IMR-90 (cell line): ENCODE data around the gene CCNE1. TPM values are rescaled to one million over a fixed set of nuclear protein-coding genes. Genes with fewer than 3 reads are reported as not detected.

Experiments used
- ATAC-seq: fragments of 200-7000 bp; cut with Tn5 transposase; 2 replicates; pipeline ENCODE4 v1.9.1; 2020; ENCODE audit warnings: low read depth, mild to moderate bottlenecking, moderate library complexity
- BruUV-seq: library from RNA; stranded (reverse); fragments of 400-500 nt; replicated peaks from 2 replicates; lab custom pipeline; 2021; lab: Mats Ljungman, UMichigan
- CTCF ChIA-PET: fragments of 300-600 bp; formaldehyde crosslinking; extraction: SDS; loops from one replicate; lab custom pipeline; 2021; ENCODE audit warnings: antibody characterized with exemption; lab: Yijun Ruan, JAX
- POLR2A ChIA-PET: fragments of 300-600 bp; sonication (Branson Sonifier 250); formaldehyde crosslinking; loops from one replicate; lab custom pipeline; 2022; ENCODE audit warnings: antibody characterized with exemption; ENCODE audit not compliant: unreplicated experiment; lab: Charles Lee
- DNase-seq: peaks from one replicate; pipeline ENCODE4 v3.0.0; 2013
- H2AFZ ChIP-seq: replicated peaks from 2 replicates; pipeline ENCODE3; 2013; ENCODE audit warnings: low read length, mild to moderate bottlenecking; ENCODE audit not compliant: poor library complexity
- H2AK5ac ChIP-seq: 2 replicates; pipeline ENCODE4 v1.6.1; 2013; ENCODE audit warnings: low read depth, low read length, inconsistent platforms
- H2AK9ac ChIP-seq: replicated peaks from 2 replicates; pipeline ENCODE3; 2013; ENCODE audit warnings: mild to moderate bottlenecking, low read depth, low read length, moderate library complexity; ENCODE audit not compliant: poor library complexity
- H2BK120ac ChIP-seq: 2 replicates; pipeline ENCODE4 v1.6.1; 2013; ENCODE audit warnings: low read depth, low read length, inconsistent platforms
- H2BK15ac ChIP-seq: 3 replicates; pipeline ENCODE4 v1.6.1; 2013; ENCODE audit warnings: low read depth, low read length, inconsistent platforms
- H2BK20ac ChIP-seq: 2 replicates; pipeline ENCODE4 v1.6.1; 2013; ENCODE audit warnings: low read depth, mild to moderate bottlenecking, inconsistent platforms, low read length, moderate library complexity
- H2BK5ac ChIP-seq: 2 replicates; pipeline ENCODE4 v1.6.1; 2013; ENCODE audit warnings: mild to moderate bottlenecking, low read depth, low read length, inconsistent platforms; ENCODE audit not compliant: poor library complexity, severe bottlenecking
- H3K14ac ChIP-seq: replicated peaks from 2 replicates; pipeline ENCODE4 v1.6.1; 2013; ENCODE audit warnings: low read depth, low read length, inconsistent platforms
- H3K18ac ChIP-seq: 2 replicates; pipeline ENCODE4 v1.6.1; 2013; ENCODE audit warnings: low read depth, low read length, control low read depth
- H3K23ac ChIP-seq: 2 replicates; pipeline ENCODE4 v1.6.1; 2013; ENCODE audit warnings: low read depth, low read length, inconsistent platforms
- H3K27ac ChIP-seq: 2 replicates; pipeline ENCODE4 v1.5.1; 2013; ENCODE audit warnings: mild to moderate bottlenecking, control low read depth, low read length; ENCODE audit not compliant: insufficient read depth
- H3K27me3 ChIP-seq: 2 replicates; pipeline ENCODE4 v1.6.1; 2013; ENCODE audit warnings: low read length; ENCODE audit not compliant: control insufficient read depth, insufficient read depth
- H3K36me3 ChIP-seq: 2 replicates; pipeline ENCODE4 v1.6.1; 2013; ENCODE audit warnings: low read length, mixed read lengths; ENCODE audit not compliant: control insufficient read depth, insufficient read depth
- H3K4ac ChIP-seq: 2 replicates; pipeline ENCODE4 v1.6.1; 2013; ENCODE audit warnings: low read depth, low read length, inconsistent platforms
- H3K4me1 ChIP-seq: 2 replicates; pipeline ENCODE4 v1.6.1; 2013; ENCODE audit warnings: low read length, mixed read lengths; ENCODE audit not compliant: control insufficient read depth, insufficient read depth
- H3K4me2 ChIP-seq: 2 replicates; pipeline ENCODE4 v1.6.1; 2013; ENCODE audit warnings: low read depth, mild to moderate bottlenecking, control low read depth, low read length, moderate library complexity
- H3K4me3 ChIP-seq: 2 replicates; pipeline ENCODE4 v1.5.1; 2013; ENCODE audit warnings: low read depth, mild to moderate bottlenecking, control low read depth, low read length, moderate library complexity; ENCODE audit not compliant: insufficient read depth
- H3K56ac ChIP-seq: 2 replicates; pipeline ENCODE4 v1.6.1; 2013; ENCODE audit warnings: low read length, inconsistent platforms; ENCODE audit not compliant: insufficient read depth; ENCODE audit errors: extremely low read depth
- H3K79me1 ChIP-seq, 2 experiments: 2 replicates each; pipeline ENCODE4 v1.6.1; 2013; ENCODE audit warnings: low read length in 2 of 2, inconsistent platforms in 1 of 2, low read depth in 1 of 2
- H3K9ac ChIP-seq: 2 replicates; pipeline ENCODE4 v1.6.1; 2013; ENCODE audit warnings: low read depth, low read length, control low read depth
- H3K9me1 ChIP-seq: 2 replicates; pipeline ENCODE4 v1.6.1; 2013; ENCODE audit warnings: low read length, inconsistent platforms; ENCODE audit not compliant: insufficient read depth
- H3K9me3 ChIP-seq: 2 replicates; pipeline ENCODE4 v1.6.1; 2013; ENCODE audit warnings: low read length; ENCODE audit not compliant: control insufficient read depth, insufficient read depth
- H4K20me1 ChIP-seq: 2 replicates; pipeline ENCODE4 v1.6.1; 2013; ENCODE audit warnings: low read length, inconsistent platforms; ENCODE audit not compliant: insufficient read depth
- H4K5ac ChIP-seq: 2 replicates; pipeline ENCODE4 v1.6.1; 2013; ENCODE audit warnings: mild to moderate bottlenecking, low read depth, low read length, control low read depth
- H4K8ac ChIP-seq, 2 experiments: 2 replicates each; pipeline ENCODE4 v1.6.1; 2013; ENCODE audit warnings: low read depth in 2 of 2, low read length in 2 of 2, control low read depth in 1 of 2, inconsistent platforms in 1 of 2
- H4K91ac ChIP-seq: 2 replicates; pipeline ENCODE4 v1.6.1; 2013; ENCODE audit warnings: low read depth, low read length, inconsistent platforms; ENCODE audit not compliant: insufficient read depth
- BHLHE40 ChIP-seq: fragments of 150-350 bp; IDR thresholded peaks from 2 replicates; pipeline ENCODE4 v1.6.1; 2016; ENCODE audit warnings: mild to moderate bottlenecking, low read depth, low read length
- CEBPB ChIP-seq: IDR thresholded peaks from 2 replicates; pipeline ENCODE4 v1.6.1; 2012; ENCODE audit warnings: low read depth, low read length, improper control_type of control experiment
- CHD1 ChIP-seq: IDR thresholded peaks from 2 replicates; pipeline ENCODE4 v1.6.1; 2012; ENCODE audit warnings: low read depth, low read length, improper control_type of control experiment
- FOS ChIP-seq: fragments of 150-350 bp; IDR thresholded peaks from 2 replicates; pipeline ENCODE4 v1.6.1; 2016; ENCODE audit warnings: low read depth, low read length
- MAFK ChIP-seq: IDR thresholded peaks from 2 replicates; pipeline ENCODE4 v1.6.1; 2012; ENCODE audit warnings: low read depth, low read length, improper control_type of control experiment
- MXI1 ChIP-seq: IDR thresholded peaks from 2 replicates; pipeline ENCODE4 v1.6.1; 2012; ENCODE audit warnings: low read depth, mild to moderate bottlenecking, low read length, moderate library complexity, borderline replicate concordance
- POLR2A ChIP-seq: IDR thresholded peaks from 2 replicates; pipeline ENCODE4 v1.6.1; 2012; ENCODE audit warnings: mild to moderate bottlenecking, low read depth, low read length
- RAD21 ChIP-seq: IDR thresholded peaks from 2 replicates; pipeline ENCODE4 v1.6.1; 2012; ENCODE audit warnings: low read length, improper control_type of control experiment
- RCOR1 ChIP-seq: IDR thresholded peaks from 2 replicates; pipeline ENCODE4 v1.6.1; 2012; ENCODE audit warnings: mild to moderate bottlenecking, low read length, improper control_type of control experiment; ENCODE audit not compliant: insufficient replicate concordance
- RFX5 ChIP-seq: IDR thresholded peaks from 2 replicates; pipeline ENCODE4 v1.8.0; 2012; ENCODE audit warnings: low read depth, mild to moderate bottlenecking, low read length, moderate library complexity
- SMC3 ChIP-seq: fragments of 150-350 bp; IDR thresholded peaks from 2 replicates; pipeline ENCODE4 v1.6.1; 2016; ENCODE audit warnings: low read depth, mild to moderate bottlenecking, antibody characterized with exemption, low read length, moderate library complexity
- WGBS, 2 experiments: methylation state at CpG; one replicate each; pipeline versions ENCODE4 v1.1.5 to v1.1.7; 2013; ENCODE audit warnings: missing lambda C conversion rate in 2 of 2; ENCODE audit not compliant: insufficient read length in 1 of 2; ENCODE audit errors: extremely low coverage in 2 of 2; 5-methylcytosine and 5-hydroxymethylcytosine counted together
- dilution Hi-C: fragments of 300-500 bp; cut with HindIII; formaldehyde crosslinking; loops from one replicate; pipeline ENCODE4 v1.14.3; 2018; ENCODE audit warnings: low sequenced_read_pairs; ENCODE audit not compliant: unreplicated experiment
- in situ Hi-C: fragments of 300-500 bp; cut with MboI; formaldehyde crosslinking; loops from 3 replicates; pipeline ENCODE4 v1.14.3; 2019; ENCODE audit warnings: low sequenced_read_pairs, inconsistent platforms, mixed read lengths
- intact Hi-C: fragments of 100-400 bp; cut with micrococcal nuclease; formaldehyde crosslinking; loops from 2 replicates; pipeline ENCODE4 v1.10.0; 2022
- polyA plus RNA-seq, 3 experiments: library from polyadenylated mRNA; depleted of rRNA; stranded (reverse); fragments of >200 nt; gene quantifications; 2 replicates each; pipeline ENCODE4 v1.2.3, GENCODE V29; 2012; ENCODE audit warnings: low replicate concordance in 1 of 3
- total RNA-seq: library from RNA; depleted of rRNA; stranded (reverse); fragments of >200 nt; gene quantifications from 2 replicates; pipeline ENCODE4 v1.2.3, GENCODE V29; 2012
- TF ChIP-seq, protein P1 (sequence below): fragments of 150-350 bp; IDR thresholded peaks from 2 replicates; pipeline ENCODE4 v1.6.1; 2016; ENCODE audit warnings: low read depth, mild to moderate bottlenecking, low read length, moderate library complexity, borderline replicate concordance

CCNE1 gene
- total and polyA plus RNA-seq, 2 of the 4 experiments (the other 2 are of a cell fraction) = 6.8 to 7.0 TPM

DNA sequence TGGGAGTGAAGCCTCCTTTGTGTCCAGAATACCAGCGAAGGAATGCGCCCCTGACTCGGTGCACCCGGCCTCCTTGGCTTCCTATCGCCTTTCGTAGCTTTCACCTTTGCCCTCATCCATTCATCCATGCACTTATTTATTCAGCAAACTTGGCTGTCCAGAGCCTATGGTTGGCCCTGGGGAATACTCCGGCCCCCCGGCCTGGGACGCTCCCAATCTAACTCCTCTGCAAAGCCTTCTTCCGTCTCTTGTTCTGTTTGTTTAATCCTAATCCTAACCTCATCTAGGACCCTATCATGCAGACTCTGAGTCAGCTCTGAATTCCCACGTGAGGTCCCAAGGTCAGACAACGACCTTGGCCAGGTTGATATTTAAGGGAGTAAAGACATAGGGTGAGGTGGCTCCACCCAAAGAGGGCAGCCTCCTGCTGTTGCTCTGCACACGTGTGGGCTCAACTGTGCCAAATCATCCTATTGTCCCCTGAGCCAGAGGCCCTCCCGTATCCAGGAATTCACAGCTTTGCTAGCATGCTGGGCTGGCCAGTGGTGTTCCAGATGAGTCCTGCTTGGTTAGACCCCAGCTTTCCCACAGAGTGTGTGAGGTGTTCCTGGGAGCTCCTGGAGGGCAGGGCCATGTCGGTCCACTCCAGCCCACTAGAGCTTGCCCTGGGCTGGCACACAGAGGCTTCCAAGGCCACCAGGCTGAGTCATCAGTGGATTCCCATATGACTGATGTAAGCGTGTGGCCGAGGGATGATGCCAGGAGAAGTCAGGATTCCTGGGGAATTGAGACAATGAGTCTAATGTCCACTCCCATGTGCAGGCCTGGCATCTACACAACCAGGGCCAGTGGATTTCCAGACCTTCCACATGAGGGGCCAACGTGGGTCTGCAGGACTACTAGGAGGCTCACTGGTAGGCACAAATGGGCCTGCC is 6.5 kb upstream of the CCNE1 start (continued):
- no peak for TF ChIP-seq RCOR1

DNA sequence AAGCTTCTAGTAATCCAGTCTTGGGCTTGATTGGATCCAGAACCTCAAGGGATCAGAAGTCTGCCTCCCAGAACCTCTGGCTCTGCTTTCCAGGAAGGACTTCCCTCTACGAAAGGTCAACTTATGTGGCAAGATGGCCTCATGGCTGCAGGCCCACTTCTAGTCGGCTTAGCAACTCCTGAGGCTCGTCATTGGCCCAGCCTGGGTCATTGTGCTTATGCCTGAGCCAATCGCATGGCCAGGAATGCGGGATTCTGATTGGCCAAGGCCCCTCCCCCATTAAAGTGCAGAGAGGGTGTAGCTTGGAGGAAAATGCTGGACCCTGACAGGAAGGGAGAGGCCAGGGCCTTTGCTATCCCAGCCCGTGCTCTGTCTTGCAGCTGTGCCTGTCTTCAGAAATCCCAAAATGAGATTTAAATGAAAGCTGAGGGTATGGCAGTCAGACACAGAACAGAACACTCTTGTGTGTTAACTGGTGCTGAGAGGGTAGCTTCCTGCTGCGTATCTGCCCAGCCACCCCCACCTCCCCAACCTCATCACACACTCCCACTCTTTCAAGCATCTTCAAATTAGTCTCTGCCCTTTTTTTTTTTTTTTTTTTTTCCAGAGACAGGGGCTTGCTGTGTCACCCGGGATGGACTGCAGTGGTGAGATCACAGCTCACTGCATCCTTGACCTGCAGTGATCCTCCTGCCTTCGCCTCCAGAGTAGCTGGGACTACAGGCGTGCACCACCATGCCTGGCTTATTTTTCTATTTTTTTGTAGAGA is 5.5 kb upstream of the CCNE1 start:
- Histone ChIP-seq H4K5ac (no peak overlapping the region), H2AFZ (no peak overlapping the region), H2BK20ac (no peak overlapping the region), H3K4me3 (no peak overlapping the region), H3K9me1 (no peaks in the 10 kb centered on the region), H2BK15ac (no peak overlapping the region), H2AK5ac (no peak overlapping the region), H3K9me3 (no peaks in the 10 kb centered on the region), H2AK9ac (no peak overlapping the region), H3K14ac (no peak overlapping the region), H4K91ac (no peak overlapping the region), H2BK120ac (no peak overlapping the region), H3K4me2 (no peak overlapping the region), H3K36me3 (no peaks in the 10 kb centered on the region), H3K9ac (no peak overlapping the region), H4K20me1 (no peaks in the 10 kb centered on the region), H3K56ac (no peak overlapping the region), H3K4me1 (no peaks in the 10 kb centered on the region), H3K23ac (no peak overlapping the region), H2BK5ac (no peak overlapping the region), H3K18ac (no peak overlapping the region), H3K79me1 (no peaks in the 10 kb centered on the region), H3K27me3 (no peaks in the 10 kb centered on the region; the same call in 1 of the 2 replicates), H3K27ac (no peak overlapping the region), H3K4ac (no peak overlapping the region), H4K8ac (no peak overlapping the region)
- ATAC-seq = peak; percentile 53
- CTCF ChIA-PET = interaction anchor here (0.6 kb wide), 1 partner anchor 125 kb away, joined by 6 read pairs; no protein-coding TSS in a partner anchor
- POLR2A ChIA-PET = no interaction called here
- 44% methylated on average over 1 of the region's 10 CpGs; no CpG with 5 or more reads in 1 of the 2 experiments for WGBS, 2 experiments
- BruUV-seq = no TSS peak
- in situ Hi-C loops (no loop called here), intact Hi-C loops (no loop called here), dilution Hi-C loops (no loop called here)
- DNase-seq = peak; percentile 44
- no peak for TF ChIP-seq CHD1
- no peak for TF ChIP-seq RFX5
- TF ChIP-seq RCOR1 = no peak
- no peak for TF ChIP-seq RAD21
- no peak for TF ChIP-seq MAFK
- TF ChIP-seq, protein P1, sequence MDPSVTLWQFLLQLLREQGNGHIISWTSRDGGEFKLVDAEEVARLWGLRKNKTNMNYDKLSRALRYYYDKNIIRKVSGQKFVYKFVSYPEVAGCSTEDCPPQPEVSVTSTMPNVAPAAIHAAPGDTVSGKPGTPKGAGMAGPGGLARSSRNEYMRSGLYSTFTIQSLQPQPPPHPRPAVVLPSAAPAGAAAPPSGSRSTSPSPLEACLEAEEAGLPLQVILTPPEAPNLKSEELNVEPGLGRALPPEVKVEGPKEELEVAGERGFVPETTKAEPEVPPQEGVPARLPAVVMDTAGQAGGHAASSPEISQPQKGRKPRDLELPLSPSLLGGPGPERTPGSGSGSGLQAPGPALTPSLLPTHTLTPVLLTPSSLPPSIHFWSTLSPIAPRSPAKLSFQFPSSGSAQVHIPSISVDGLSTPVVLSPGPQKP = no peak
- no peak for TF ChIP-seq MXI1
- TF ChIP-seq BHLHE40 = no peak
- TF ChIP-seq SMC3 = no peak
- no peak for TF ChIP-seq FOS
- no peak for TF ChIP-seq CEBPB
- TF ChIP-seq POLR2A = no peak
